AG04449 (cell line): ENCODE measurements around the gene MYO5C.

Experiments used
- CTCF ChIA-PET: fragments of 350-600 bp; formaldehyde crosslinking; extraction: SDS; loops from one replicate; lab custom pipeline; 2021; ENCODE audit warnings: antibody characterized with exemption; lab: Yijun Ruan, JAX
- POLR2A ChIA-PET: fragments of 400-600, 350-600 bp; formaldehyde crosslinking; extraction: SDS; loops from one replicate; lab custom pipeline; 2020; ENCODE audit warnings: antibody characterized with exemption, inconsistent platforms; lab: Yijun Ruan, JAX
- DNase-seq: peaks from one replicate; pipeline ENCODE4 v3.0.0-alpha.2; 2010; ENCODE audit warnings: low read depth, low spot score
- H3K4me3 ChIP-seq: 2 replicates; pipeline ENCODE4 v1.5.1; 2011; ENCODE audit warnings: low read depth, mild to moderate bottlenecking, control low read depth, low read length
- CTCF ChIP-seq: IDR thresholded peaks from one replicate; pipeline ENCODE4 v1.5.1; 2011; ENCODE audit warnings: mild to moderate bottlenecking, moderate library complexity, low read length, control low read depth, inconsistent platforms; ENCODE audit not compliant: insufficient read depth; ENCODE audit errors: missing control alignments

MYO5C gene

GRCh38 chr15:52227456-52227855, 68.1 kb downstream of the MYO5C start:
- no peak overlapping the region for H3K4me3 ChIP-seq
- peak; percentile 88 for TF ChIP-seq CTCF
- ChIA-PET CTCF (interaction anchor here (0.5 to 8.0 kb wide), 48 partner anchors 9 to 620 kb away, joined by 3 to 66 read pairs (median 4); no protein-coding TSS in a partner anchor), POLR2A (interaction anchor here (0.6 to 1.0 kb wide), 3 partner anchors 16 to 54 kb away, joined by 3 read pairs; no protein-coding TSS in a partner anchor)
- peak; percentile 61 for DNase-seq

GRCh38 chr15:52225230-52225629, 70.4 kb downstream of the MYO5C start:
- POLR2A ChIA-PET: no interaction called here
- no peak for TF ChIP-seq CTCF
- DNase-seq: no peak
- no peak overlapping the region for H3K4me3 ChIP-seq
- CTCF ChIA-PET: interaction anchor here (0.7 to 8.0 kb wide), 16 partner anchors 8 to 337 kb away, joined by 3 to 66 read pairs (median 4); partner anchors contain the start of gene LEO1

DNA sequence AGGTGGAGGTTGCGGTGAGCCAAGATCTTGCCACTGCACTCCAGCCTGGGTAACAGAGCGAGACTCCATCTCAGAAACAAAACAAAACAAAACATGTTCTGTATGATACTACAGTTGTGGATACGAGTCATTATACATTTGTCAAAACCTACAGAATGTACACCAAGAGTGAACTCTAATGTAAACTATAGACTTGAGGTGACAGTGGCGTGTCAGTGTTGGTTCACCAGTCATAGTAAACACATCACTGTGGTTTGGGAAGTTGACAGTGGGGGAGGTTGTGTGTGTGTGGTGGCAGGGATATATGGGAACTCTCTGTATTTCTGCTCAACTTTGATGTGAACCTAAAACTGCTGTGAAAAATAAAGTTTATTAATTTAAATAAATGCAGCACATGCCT, 71.4 kb downstream of the MYO5C start:
- TF ChIP-seq CTCF: no peak
- DNase-seq: no peak
- CTCF ChIA-PET: interaction anchor here (0.8 to 8.0 kb wide), 8 partner anchors 11 to 243 kb away, joined by 3 to 66 read pairs (median 7); no protein-coding TSS in a partner anchor
- POLR2A ChIA-PET: no interaction called here
- H3K4me3 ChIP-seq: no peak overlapping the region

DNA sequence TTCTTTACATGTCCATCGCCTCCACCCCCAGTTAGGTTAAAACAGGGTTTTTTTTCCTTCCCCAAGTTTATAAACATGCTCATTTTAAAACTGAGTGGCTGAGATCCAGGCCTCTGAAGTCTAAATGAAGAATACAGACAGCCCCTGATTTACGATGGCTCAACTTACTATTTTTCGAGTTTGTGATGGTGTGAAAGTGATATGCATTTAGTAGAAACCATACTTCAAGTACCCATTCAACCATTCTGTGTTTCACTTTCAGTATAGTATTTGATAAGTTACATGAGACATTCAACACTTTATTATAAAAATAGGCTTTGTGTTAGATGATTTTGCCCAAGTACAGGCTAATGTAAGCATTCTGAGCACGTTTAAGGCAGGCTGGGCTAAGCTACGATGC, 73.9 kb downstream of the MYO5C start:
- H3K4me3 ChIP-seq: no peak overlapping the region
- no peak for DNase-seq
- no peak for TF ChIP-seq CTCF
- POLR2A ChIA-PET: no interaction called here
- CTCF ChIA-PET: interaction anchor here (1.5 kb wide), 1 partner anchor 13 kb away, joined by 6 read pairs; no protein-coding TSS in a partner anchor

GRCh38 chr15:52220937-52221660, 74.5 kb downstream of the MYO5C start:
- ChIA-PET POLR2A (no interaction called here), CTCF (interaction anchor here (0.9 to 1.5 kb wide), 4 partner anchors 8 to 141 kb away, joined by 3 to 6 read pairs (median 4); no protein-coding TSS in a partner anchor)
- H3K4me3 ChIP-seq: no peak overlapping the region
- TF ChIP-seq CTCF: no peak
- DNase-seq: no peak

DNA sequence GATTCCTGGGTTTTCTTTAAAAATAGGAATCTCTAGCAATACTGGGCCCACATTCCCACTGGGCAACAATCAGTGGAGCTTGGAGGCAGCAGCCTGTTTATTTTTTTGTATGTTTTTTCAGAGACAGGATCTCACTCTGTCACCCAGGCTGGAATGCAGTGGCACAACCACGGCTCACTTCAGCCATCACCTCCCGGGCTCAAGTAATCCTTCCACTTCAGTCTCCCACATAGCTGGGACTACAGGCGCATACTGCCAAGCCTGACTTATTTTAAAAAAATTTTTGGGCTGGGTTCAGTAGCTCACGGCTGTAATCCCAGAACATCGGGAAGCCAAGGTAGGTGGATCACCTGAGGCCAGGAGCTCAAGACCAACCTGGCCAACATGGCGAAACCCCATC, 75.4 kb downstream of the MYO5C start:
- POLR2A ChIA-PET: no interaction called here
- no peak for TF ChIP-seq CTCF
- no peak overlapping the region for H3K4me3 ChIP-seq
- CTCF ChIA-PET: interaction anchor here (0.7 to 1.4 kb wide), 7 partner anchors 9 to 332 kb away, joined by 3 to 6 read pairs (median 3); no protein-coding TSS in a partner anchor
- DNase-seq: no peak
